ENCODE data around the gene YPEL3.

YPEL3 gene

DNA sequence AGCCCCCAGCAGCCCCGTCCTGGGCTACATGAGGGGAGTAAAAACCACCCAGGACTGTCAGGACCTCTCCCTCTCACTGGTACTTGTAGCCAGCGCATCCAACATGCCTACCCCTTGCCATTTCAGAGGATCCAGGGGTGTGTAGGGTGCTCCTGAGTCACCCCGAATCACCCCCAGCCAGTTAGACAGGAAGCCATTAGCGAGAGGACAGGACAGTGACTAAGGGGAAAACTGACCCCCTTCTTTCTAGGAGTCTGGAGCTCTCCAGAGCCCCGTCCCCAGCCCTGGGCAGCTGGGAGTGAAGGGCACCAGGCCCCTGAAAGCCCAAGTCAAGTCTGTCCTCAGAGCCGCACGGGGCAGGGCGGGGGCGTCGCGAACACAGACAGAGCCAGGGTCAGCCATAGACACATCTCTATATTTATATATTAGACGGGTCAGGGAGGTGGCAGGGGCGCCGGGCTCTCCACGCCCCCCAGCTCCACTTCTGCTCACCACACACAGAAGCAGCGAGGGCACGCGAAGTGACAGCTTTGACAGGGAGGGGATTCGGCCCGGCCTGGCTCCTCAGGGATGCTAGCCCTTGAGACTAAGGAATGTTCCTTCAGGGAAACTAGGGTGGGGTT, 17.8 kb upstream of the YPEL3 start:
- TF ChIP-seq FOXP2 (optimal IDR thresholded peaks at IDR 0.05; ENCODE audit: borderline replicate concordance, extremely low read depth, extremely low read length, insufficient read depth) (no peak), TAF1 (IDR thresholded peaks at IDR 0.05; ENCODE audit: borderline replicate concordance, insufficient read depth, low read length) (no peak), SIN3A (IDR thresholded peaks at IDR 0.05; ENCODE audit: borderline replicate concordance, insufficient read depth, low read length) (no peak), POLR2AphosphoS5 (IDR thresholded peaks at IDR 0.05; ENCODE audit: low read depth, low read length) (no peak)
- TF ChIP-seq, protein P1, sequence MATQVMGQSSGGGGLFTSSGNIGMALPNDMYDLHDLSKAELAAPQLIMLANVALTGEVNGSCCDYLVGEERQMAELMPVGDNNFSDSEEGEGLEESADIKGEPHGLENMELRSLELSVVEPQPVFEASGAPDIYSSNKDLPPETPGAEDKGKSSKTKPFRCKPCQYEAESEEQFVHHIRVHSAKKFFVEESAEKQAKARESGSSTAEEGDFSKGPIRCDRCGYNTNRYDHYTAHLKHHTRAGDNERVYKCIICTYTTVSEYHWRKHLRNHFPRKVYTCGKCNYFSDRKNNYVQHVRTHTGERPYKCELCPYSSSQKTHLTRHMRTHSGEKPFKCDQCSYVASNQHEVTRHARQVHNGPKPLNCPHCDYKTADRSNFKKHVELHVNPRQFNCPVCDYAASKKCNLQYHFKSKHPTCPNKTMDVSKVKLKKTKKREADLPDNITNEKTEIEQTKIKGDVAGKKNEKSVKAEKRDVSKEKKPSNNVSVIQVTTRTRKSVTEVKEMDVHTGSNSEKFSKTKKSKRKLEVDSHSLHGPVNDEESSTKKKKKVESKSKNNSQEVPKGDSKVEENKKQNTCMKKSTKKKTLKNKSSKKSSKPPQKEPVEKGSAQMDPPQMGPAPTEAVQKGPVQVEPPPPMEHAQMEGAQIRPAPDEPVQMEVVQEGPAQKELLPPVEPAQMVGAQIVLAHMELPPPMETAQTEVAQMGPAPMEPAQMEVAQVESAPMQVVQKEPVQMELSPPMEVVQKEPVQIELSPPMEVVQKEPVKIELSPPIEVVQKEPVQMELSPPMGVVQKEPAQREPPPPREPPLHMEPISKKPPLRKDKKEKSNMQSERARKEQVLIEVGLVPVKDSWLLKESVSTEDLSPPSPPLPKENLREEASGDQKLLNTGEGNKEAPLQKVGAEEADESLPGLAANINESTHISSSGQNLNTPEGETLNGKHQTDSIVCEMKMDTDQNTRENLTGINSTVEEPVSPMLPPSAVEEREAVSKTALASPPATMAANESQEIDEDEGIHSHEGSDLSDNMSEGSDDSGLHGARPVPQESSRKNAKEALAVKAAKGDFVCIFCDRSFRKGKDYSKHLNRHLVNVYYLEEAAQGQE (IDR thresholded peaks at IDR 0.05; ENCODE audit: insufficient read depth in 1 of 2, low read depth in 2 of 2, low read length in 2 of 2) = no peak

DNA sequence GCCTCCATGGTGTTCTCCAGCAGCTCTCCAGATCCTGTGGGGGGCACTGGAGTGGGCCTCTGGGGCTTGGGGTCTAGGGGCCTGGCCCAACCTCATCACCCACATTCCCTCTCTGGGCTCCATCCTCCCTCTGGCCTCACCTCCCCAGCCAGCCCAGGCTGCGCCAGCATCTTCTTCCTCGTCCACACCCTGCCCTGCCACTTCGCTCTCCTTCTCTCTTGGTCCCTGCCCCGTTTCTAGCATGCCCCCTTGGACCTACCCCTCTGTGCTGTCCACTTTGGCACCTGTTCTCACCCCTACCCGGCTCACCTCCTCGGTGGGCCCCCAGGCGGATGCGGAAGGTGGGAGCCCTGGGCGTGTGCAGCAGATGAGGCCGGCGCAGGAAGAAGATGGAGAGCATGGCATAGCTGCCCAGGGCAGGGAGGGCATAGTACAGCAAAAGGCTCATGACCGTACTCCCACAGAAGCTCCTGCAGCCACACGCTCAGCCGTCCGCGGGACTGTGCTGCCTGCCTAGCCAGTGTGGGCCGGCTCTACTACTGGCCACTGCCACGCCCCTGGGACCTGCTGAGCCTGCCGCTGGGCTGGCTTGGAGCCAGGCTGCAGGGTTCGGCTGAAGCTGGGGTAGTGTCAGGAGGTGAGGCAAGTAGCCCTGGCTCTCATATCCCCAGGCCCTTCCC, 17.2 kb upstream of the YPEL3 start, which contains the start of gene GDPD3:
Gene GDPD3, minus strand, starts transcription at position 507 of the 680 bp plus-strand sequence. Its CDS starts 59 bp downstream, at position 448.
- TF ChIP-seq POLR2AphosphoS5 (IDR thresholded peaks at IDR 0.05; ENCODE audit: low read depth, low read length) (no peak), SIN3A (IDR thresholded peaks at IDR 0.05; ENCODE audit: borderline replicate concordance, insufficient read depth, low read length) (no peak), TAF1 (IDR thresholded peaks at IDR 0.05; ENCODE audit: borderline replicate concordance, insufficient read depth, low read length) (no peak), FOXP2 (optimal IDR thresholded peaks at IDR 0.05; ENCODE audit: borderline replicate concordance, extremely low read depth, extremely low read length, insufficient read depth) (no peak)
- TF ChIP-seq, protein P1 (IDR thresholded peaks at IDR 0.05; ENCODE audit: insufficient read depth in 1 of 2, low read depth in 2 of 2, low read length in 2 of 2) = no peak

DNA sequence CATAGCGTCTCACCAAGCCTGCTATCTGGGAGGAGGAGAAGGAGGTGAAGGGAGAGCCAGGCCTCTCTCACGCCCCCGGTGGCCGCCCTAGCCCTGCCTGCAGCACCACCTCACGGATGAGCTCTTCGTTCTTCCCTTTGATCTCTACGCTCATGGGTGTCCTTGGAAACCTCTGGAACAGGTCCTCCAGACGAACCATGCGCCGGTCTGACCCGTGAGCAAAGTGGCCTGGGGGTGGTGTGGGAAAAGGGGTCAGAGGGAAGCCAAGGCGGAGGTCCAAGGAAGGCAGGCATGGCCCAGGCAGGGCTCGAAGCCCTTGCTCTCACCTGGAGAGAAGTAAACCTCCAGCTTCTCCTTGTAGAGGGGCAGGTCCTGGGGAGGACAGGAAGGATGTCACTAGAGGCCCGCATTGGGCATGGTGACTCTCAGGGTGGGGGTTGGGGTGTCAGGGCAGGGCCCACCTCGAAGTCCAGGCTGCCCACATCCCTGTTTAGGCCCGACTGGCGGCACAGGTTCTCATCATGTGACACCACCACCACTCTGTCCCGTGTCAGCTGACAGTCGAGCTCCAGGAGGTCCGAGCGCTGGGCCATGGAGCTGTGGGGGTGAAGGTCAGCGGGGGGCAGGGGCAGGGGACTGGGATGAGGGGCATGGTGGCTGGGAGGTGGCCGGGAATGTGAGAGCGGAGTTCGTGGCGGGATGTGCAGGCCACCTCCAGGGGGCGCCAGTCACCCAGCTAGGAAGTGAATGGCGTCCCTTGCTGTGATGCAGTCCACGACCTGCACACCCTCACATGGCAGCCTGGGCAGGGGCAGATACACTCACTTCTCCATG, 16.4 kb upstream of the YPEL3 start:
- TF ChIP-seq SIN3A (IDR thresholded peaks at IDR 0.05; ENCODE audit: borderline replicate concordance, insufficient read depth, low read length) (no peak), FOXP2 (optimal IDR thresholded peaks at IDR 0.05; ENCODE audit: borderline replicate concordance, extremely low read depth, extremely low read length, insufficient read depth) (no peak), POLR2AphosphoS5 (IDR thresholded peaks at IDR 0.05; ENCODE audit: low read depth, low read length) (no peak), TAF1 (IDR thresholded peaks at IDR 0.05; ENCODE audit: borderline replicate concordance, insufficient read depth, low read length) (no peak)
- TF ChIP-seq, protein P1 (IDR thresholded peaks at IDR 0.05; ENCODE audit: insufficient read depth in 1 of 2, low read depth in 2 of 2, low read length in 2 of 2) = no peak

DNA sequence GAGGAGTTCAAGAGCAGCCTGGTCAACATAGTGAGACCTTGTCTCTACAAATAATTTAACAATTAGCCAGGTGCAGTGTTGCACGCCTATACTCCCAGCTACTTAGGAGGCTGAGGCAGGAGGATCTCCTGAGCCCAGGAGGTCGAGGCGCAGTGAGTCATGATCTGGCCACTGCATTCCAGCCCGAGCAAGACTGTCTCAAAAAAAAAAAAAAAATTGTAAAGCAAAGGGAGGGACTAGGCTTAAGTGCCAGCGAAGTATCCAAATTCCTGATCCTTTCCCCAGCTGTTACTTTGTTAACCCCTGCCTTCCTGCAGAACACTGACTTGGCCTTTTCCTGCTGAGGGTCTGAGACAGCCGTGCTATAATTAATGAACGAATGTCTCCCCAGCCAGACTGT, 14.6 kb upstream of the YPEL3 start:
- TF ChIP-seq, protein P1 (IDR thresholded peaks at IDR 0.05; ENCODE audit: insufficient read depth in 1 of 2, low read depth in 2 of 2, low read length in 2 of 2) = no peak
- TF ChIP-seq FOXP2 (optimal IDR thresholded peaks at IDR 0.05; ENCODE audit: borderline replicate concordance, extremely low read depth, extremely low read length, insufficient read depth) (no peak), SIN3A (IDR thresholded peaks at IDR 0.05; ENCODE audit: borderline replicate concordance, insufficient read depth, low read length) (no peak), POLR2AphosphoS5 (IDR thresholded peaks at IDR 0.05; ENCODE audit: low read depth, low read length) (no peak), TAF1 (IDR thresholded peaks at IDR 0.05; ENCODE audit: borderline replicate concordance, insufficient read depth, low read length) (no peak)

All from PFSK-1 (cell line).